Adrenal gland (tissue), 5 donors: ENCODE measurements around the gene IL17RD.

Source experiments
- CTCF ChIP-seq, 6 experiments: fragments of 450-650 bp in 4 of 6; fragments of 200-600 bp in 2 of 6; sonication (generic) in 1 of 6; IDR thresholded peaks; 1 replicate in 5 of 6; 2 replicates in 1 of 6; pipeline versions ENCODE4 v1.5.1 to v1.8.0; 2016 to 2021; ENCODE audit warnings: antibody characterized with exemption in 6 of 6, mild to moderate bottlenecking in 2 of 6, moderate library complexity in 1 of 6
- POLR2A ChIP-seq, 2 donors: fragments of 450-650 bp; IDR thresholded peaks; one replicate each; pipeline ENCODE4 v1.6.1; 2017; ENCODE audit warnings: antibody characterized with exemption in 2 of 2, mild to moderate bottlenecking in 2 of 2, moderate library complexity in 1 of 2
- donor health status: DM: no; HTN: no; CAD: no.

GRCh38 chr3:57179580-57180410, 14.6 kb upstream of the IL17RD start:
- peak in 2 of 6 experiments; percentile 24 to 33 for TF ChIP-seq CTCF (IDR thresholded peaks at IDR 0.05)
- no peak for TF ChIP-seq POLR2A (IDR thresholded peaks at IDR 0.05)
